Liver (tissue), 3 donors: ENCODE measurements around the gene TARS3.

Experiments used
- CTCF ChIP-seq: fragments of 150-350 bp; IDR thresholded peaks from 2 replicates; pipeline ENCODE4 v1.5.1; 2017; ENCODE audit warnings: improper control_type of control experiment, low read depth, low read length; ENCODE audit not compliant: missing input control
- FOXA1 ChIP-seq: IDR thresholded peaks from 2 replicates; pipeline ENCODE4 v1.6.1; 2016; ENCODE audit warnings: antibody characterized with exemption
- GABPA ChIP-seq, 2 donors: IDR thresholded peaks in 1 of 2; conservative IDR thresholded peaks in 1 of 2; 2 replicates each; pipeline ENCODE4 v1.6.1; 2016; ENCODE audit warnings: antibody characterized with exemption in 2 of 2, mild to moderate bottlenecking in 1 of 2, moderate library complexity in 1 of 2
- JUND ChIP-seq, 2 donors: IDR thresholded peaks; 2 replicates each; pipeline ENCODE4 v1.6.1; 2016; ENCODE audit warnings: antibody characterized with exemption in 2 of 2
- RXRA ChIP-seq, 2 donors: IDR thresholded peaks; 2 replicates each; pipeline ENCODE4 v1.6.1; 2017 to 2018; ENCODE audit warnings: antibody characterized with exemption in 2 of 2, mild to moderate bottlenecking in 1 of 2
- SP1 ChIP-seq: IDR thresholded peaks from 2 replicates; pipeline ENCODE4 v1.6.1; 2018; ENCODE audit warnings: antibody characterized with exemption, mild to moderate bottlenecking
- YY1 ChIP-seq: IDR thresholded peaks from 2 replicates; pipeline ENCODE4 v1.6.1; 2016; ENCODE audit warnings: antibody characterized with exemption, mild to moderate bottlenecking
- ZBTB33 ChIP-seq: IDR thresholded peaks from 2 replicates; pipeline ENCODE4 v1.6.1; 2016; ENCODE audit warnings: antibody characterized with exemption
- TF ChIP-seq, protein P1 (sequence below): IDR thresholded peaks from 2 replicates; pipeline ENCODE4 v1.6.1; 2016; ENCODE audit warnings: antibody characterized with exemption
- TF ChIP-seq, protein P2 (sequence below): IDR thresholded peaks from 2 replicates; pipeline ENCODE4 v1.6.1; 2016; ENCODE audit warnings: antibody characterized with exemption, mild to moderate bottlenecking
- donor health status: healthy.
- donor health status: healthy.

GRCh38 chr15:101679806-101680205 is 44.5 kb downstream of the TARS3 start:
- no peak for TF ChIP-seq CTCF
- no peak for TF ChIP-seq JUND (IDR thresholded peaks at IDR 0.05)
- TF ChIP-seq, protein P1, sequence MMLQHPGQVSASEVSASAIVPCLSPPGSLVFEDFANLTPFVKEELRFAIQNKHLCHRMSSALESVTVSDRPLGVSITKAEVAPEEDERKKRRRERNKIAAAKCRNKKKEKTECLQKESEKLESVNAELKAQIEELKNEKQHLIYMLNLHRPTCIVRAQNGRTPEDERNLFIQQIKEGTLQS: no peak
- no peak for TF ChIP-seq SP1
- TF ChIP-seq, protein P2, sequence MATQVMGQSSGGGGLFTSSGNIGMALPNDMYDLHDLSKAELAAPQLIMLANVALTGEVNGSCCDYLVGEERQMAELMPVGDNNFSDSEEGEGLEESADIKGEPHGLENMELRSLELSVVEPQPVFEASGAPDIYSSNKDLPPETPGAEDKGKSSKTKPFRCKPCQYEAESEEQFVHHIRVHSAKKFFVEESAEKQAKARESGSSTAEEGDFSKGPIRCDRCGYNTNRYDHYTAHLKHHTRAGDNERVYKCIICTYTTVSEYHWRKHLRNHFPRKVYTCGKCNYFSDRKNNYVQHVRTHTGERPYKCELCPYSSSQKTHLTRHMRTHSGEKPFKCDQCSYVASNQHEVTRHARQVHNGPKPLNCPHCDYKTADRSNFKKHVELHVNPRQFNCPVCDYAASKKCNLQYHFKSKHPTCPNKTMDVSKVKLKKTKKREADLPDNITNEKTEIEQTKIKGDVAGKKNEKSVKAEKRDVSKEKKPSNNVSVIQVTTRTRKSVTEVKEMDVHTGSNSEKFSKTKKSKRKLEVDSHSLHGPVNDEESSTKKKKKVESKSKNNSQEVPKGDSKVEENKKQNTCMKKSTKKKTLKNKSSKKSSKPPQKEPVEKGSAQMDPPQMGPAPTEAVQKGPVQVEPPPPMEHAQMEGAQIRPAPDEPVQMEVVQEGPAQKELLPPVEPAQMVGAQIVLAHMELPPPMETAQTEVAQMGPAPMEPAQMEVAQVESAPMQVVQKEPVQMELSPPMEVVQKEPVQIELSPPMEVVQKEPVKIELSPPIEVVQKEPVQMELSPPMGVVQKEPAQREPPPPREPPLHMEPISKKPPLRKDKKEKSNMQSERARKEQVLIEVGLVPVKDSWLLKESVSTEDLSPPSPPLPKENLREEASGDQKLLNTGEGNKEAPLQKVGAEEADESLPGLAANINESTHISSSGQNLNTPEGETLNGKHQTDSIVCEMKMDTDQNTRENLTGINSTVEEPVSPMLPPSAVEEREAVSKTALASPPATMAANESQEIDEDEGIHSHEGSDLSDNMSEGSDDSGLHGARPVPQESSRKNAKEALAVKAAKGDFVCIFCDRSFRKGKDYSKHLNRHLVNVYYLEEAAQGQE: no peak
- TF ChIP-seq ZBTB33: no peak
- TF ChIP-seq YY1: no peak
- no peak for TF ChIP-seq FOXA1
- TF ChIP-seq GABPA (IDR thresholded peaks at IDR 0.05 in 1 of 2, conservative IDR thresholded peaks at IDR 0.05 in 1 of 2): no peak
- no peak for TF ChIP-seq RXRA (IDR thresholded peaks at IDR 0.05)
